Activated T-helper 1 cell treated with anti-CD3 and anti-CD28 coated beads, Interleukin-2, amount 50 U/mL, for 16 hours (primary cell): ENCODE measurements around the gene HMGCL.
A peak's percentile ranks its signal among the peaks of the same experiment; 100 is the strongest.
"Not testable (repeated sequence)": the region's sequence is repeated elsewhere in the genome, so short reads cannot be mapped to it uniquely, and the experiment has no call there.

ENCODE experiments used
- DNase-seq, 2 donors: peaks; one replicate each; pipeline ENCODE4 v3.0.0-alpha.2; 2020; ENCODE audit warnings: low read depth in 1 of 2, low spot score in 1 of 2

The HMGCL gene

DNA sequence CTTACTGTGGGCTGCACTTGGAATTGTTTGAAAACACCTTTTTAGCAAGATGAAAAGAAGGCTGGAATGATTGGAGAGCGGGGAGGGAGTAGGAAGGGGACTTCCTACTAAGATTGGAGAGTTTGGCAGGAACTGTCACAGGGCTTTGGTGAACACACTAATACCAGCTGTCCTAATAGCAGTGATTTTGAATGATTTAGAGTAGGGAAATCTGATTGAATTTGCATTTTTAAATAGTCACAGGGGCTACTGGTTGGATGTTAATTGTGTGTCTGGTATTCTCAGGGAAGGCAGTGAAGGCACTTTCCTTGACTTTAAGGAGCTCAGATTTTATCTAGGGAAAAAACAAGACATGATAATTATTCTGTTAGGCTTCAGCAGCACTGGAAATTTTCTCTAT, 2.5 kb upstream of the HMGCL start:
- no peak for DNase-seq

GRCh38 chr1:23826590-23826989, 1.4 kb upstream of the HMGCL start:
- DNase-seq = not testable (repeated sequence)

GRCh38 chr1:23825762-23826522, 713 bp upstream of the HMGCL start:
- no peak for DNase-seq

DNA sequence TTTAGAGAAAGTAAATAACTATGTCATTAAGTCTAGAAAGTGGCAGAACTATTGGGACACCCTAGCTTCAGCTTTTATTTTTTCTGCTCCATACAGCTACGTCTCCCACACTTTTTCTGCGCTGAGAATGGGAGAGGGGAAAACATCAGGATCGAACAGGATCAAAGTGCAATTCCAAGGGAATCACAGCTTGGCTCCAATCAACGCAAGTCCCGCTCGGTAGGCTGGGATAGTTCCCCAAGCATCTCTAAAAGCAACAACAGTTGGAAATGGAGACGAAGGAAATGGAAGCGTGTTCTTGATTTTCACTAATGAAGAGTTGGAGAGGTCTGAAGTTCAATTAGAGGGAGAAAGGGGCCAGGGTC, 536 bp downstream of the HMGCL start:
- no peak for DNase-seq

- no peak for DNase-seq
Measured at GRCh38 chr1:23823767-23824166, 1.5 kb downstream of the HMGCL start.

DNA sequence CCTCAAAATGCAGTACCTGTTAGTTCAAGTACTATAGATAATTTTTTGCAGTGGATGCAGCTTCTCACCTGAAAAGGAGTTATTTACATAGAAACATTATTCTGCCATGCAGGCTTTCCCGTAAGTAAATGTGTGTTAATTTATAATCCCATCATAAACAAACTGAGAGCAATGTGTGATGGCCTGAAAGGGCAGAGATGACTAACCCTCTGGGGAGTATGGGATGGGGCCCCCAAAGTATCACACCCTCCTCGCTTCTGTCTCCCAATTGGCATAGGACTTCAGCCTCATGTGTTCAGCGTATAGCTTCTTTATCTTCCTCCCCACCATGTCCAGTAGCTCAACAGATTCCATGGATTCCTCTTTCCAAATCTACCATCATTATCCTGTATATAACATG, 7.6 kb downstream of the HMGCL start:
- DNase-seq = no peak

DNA sequence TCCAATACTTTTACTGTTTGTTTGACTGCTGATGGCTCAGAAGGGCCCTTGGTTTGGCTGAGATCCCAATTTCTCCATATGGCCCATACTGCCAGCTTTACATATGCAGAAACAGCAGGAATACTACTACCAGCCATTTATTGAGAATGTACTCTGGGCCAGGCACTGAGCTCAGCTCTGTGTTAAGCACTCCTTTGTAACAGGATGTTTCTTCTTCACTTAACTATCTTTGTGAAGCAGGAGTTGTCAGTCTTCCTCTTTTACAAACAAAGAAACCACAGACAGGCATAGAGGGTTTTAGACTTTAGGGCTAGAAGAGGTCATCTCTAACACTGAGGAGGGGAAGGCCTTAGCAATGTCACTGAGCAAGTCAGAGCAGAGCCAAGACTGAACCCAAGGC, 8.3 kb downstream of the HMGCL start:
- no peak for DNase-seq

DNA sequence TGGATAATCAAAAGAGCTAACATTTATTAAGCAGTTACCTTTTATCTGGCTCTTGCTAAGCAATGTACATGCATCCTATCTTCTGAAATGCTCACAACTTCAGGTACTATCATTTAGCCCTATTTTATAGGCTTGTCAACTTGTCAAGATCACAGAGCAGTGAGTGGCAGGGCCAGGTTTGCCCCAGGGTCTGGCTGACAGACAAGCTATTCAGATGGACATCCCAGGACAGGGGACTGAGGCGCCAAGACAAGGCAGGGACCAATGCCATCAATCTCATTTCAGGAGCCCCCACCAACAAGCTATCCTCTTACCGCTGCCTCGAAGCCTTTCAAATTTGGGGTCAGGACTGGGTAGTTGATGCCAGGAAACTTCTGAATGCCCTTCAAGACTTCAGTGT, 8.9 kb downstream of the HMGCL start:
- no peak for DNase-seq

GRCh38 chr1:23814016-23814415, 11.2 kb downstream of the HMGCL start:
- no peak for DNase-seq

DNA sequence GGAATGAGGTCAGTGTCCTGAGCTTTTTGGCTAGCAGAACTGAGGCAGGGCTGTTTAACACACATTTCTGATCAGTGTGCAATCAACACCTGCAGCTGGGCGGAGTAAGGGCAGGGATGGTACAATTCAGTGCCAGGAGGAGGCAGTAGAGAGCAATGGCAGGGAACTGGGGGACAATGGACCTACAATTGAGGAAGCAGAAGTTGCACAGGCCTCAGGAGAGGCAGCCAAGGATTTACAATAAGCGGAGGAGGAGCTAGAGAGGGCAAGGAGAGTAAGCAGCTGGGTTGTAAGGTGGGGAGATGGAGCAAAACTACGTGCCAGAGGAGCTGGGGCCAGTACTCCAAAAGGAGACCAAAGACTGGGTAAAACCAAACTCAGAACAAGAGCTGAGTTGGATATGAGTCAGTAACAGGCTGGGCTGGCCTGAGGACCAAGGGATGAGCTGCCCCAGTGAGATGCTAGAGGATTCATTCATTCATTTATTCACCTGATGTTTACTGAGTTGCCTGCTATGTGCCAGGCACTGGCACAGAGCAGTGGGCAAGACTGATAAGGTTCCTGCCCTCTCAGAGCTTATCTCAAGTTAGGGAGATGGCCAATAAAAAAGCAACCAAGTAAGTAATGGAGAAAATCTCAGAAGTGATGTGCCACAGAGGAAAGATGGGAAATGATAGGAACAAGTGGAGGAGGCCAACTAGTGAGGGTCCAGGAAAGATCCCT, 14.2 kb downstream of the HMGCL start:
- no peak for DNase-seq

DNA sequence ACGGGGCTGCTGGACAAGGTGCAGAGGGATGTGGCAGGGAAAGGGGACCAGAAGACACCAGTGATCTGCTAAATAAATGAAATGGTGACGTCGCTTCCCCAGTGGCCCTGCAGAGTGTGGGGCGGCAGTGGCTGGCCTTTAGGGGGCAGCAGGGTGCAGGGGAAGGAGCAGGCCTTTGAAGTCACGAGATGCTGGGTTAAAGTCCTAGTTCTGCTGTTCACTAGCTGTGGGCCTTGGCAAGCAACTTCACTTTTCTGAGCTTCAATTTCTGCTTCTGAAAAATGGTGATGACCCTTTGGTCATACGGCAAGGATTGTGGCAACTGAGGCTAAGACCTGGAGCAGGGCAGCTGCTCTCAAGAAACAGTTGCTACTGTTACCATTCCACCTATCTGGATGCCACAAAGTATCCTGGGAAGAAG, 15.5 kb downstream of the HMGCL start:
- peak; percentile 54 to 62 for DNase-seq

DNA sequence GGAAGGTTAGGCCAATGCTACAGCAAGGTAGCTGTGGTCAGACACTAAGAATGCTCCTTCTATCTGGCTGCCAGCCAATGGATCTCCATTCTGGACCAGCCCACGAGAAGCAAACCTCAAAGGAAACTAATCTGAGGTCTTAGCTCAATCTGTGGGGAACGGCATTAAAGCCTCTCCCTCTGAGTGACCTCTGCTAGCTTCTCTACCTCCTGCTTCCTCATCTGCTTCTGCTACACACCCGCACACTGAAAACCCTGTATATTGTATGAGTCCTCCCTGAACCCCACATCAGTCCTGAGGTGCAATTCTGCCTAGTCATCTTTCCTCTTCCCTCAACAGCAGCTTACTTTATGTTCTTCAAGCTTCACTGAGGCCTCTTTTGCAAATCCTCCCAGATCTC, 17.8 kb downstream of the HMGCL start:
- no peak for DNase-seq

GRCh38 chr1:23806280-23806679, 18.9 kb downstream of the HMGCL start:
- no peak for DNase-seq

GRCh38 chr1:23805025-23805424, 20.2 kb downstream of the HMGCL start:
- no peak for DNase-seq

GRCh38 chr1:23804183-23804835, 20.9 kb downstream of the HMGCL start:
- no peak for DNase-seq

- no peak for DNase-seq
Measured at GRCh38 chr1:23803674-23804073, 21.6 kb downstream of the HMGCL start.

DNA sequence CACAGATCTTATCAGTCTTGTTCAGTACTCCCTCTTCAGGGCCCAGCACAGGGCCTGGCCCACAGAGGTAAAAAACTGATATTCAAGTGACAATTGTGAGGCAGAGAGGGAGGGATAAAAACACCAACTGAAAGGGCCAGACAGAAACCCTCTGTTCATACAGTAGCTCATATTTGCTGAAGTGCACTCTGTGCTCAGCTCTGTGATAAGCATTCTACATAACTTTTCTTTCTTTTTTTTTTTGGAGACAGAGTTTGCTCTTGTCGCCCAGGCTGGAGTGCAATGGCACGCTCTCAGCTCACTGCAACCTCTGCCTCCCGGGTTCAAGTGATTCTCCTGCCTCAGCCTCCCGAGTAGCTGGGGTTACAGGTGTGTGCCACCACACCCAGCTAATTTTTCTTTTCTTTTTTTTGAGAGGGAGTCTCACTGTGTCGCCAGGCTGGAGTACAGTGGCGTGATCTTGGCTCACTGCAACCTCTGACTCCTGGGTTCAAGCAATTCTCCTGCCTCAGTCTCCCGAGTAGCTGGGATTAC, 22.4 kb downstream of the HMGCL start:
- DNase-seq = not testable (repeated sequence)

DNA sequence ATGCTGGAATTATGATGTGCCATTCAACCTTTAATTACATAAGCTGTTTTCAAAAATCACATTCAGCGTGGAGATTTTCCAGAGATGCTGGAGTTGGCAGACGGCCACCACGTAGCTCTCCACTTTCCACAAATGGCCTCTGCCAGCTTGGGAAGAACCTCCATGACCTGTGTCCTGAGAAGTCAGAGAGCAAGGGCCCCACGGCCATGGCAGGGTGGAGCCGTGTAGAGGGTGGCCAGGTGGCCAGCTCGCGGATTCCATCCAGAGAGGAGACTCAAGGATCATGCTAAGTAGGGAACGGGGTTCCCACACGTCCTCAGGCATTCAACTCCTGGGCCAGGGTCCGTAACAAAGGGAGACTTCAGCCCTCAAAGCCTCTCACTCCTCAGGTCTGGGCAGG, 23.4 kb downstream of the HMGCL start:
- no peak for DNase-seq

GRCh38 chr1:23801338-23801748, 23.9 kb downstream of the HMGCL start:
- no peak for DNase-seq

DNA sequence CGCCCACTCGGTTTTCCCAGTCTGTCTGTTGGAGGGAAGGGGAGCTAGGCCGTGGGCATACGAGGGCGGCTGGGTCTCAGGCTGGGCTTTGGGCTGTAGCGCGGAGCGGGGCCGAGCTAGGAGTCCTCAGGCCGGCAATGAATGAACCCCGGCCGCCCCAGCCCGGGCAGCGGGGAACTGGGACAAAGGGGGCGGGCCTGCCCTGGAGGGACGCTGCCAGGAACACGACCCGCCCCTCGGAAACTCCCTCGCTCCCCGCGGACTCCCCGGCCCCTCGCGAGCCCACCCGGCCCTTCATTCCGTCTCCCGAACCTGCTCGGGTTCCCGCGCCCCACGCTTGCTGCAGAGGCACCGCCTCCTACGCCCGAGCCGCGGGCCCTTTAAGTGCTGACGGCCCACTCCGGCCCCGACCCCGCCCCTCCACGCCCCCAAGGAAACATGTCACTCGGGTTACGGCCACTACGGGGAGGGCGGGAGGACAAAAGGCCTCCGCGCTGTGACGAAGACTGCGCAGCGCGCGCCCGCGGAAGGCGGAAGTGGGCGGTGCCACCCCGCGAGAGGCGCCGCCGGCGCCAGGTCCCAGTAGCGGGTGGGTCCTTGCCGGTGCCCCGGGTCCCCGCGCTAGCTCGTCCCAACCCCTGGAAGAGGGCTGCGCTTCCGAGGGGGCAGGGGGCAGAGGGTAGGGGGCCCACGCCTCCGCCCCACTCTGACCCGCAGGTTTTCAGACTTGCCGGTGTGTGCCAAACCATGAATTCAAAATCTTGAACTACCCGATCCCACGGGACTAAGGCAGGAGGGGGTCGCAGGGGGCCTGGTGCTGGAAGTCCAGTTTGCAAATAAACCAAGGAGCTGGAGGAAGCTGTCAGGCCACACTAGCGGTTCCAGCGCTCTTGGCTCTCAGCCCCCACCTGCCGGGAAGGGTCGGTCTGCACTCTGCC, 24.6 kb downstream of the HMGCL start, which contains the start of gene GALE:
GALE (minus strand) TSS at position 355 of the 938 bp plus-strand sequence. CDS start 1,747 bp downstream, outside the sequence.
- peak; percentile 97 for DNase-seq
